K562 (cell line): Measurements from ENCODE around the gene KLK15. TPM values are rescaled to one million over a fixed set of nuclear protein-coding genes. Genes with fewer than 3 reads are reported as not detected.

Experiments
- DNMT1 ChIP-seq: fragments of 450-650 bp; IDR thresholded peaks from 2 replicates; pipeline ENCODE4 v1.6.1; 2016; ENCODE audit warnings: antibody characterized with exemption, mild to moderate bottlenecking
- EWSR1 ChIP-seq: fragments of 450-650 bp; IDR thresholded peaks from 2 replicates; pipeline ENCODE4 v1.6.1; 2018; ENCODE audit warnings: borderline replicate concordance, mild to moderate bottlenecking, low read depth, moderate library complexity; ENCODE audit not compliant: partially characterized antibody
- MCM5 ChIP-seq: fragments of 450-650 bp; IDR thresholded peaks from 2 replicates; pipeline ENCODE4 v1.6.1; 2016; ENCODE audit warnings: low read depth
- MNT ChIP-seq, 2 experiments: fragments of 450-650 bp; conservative IDR thresholded peaks; 2 replicates each; pipeline ENCODE4 v1.6.1; 2017; ENCODE audit warnings: mild to moderate bottlenecking in 2 of 2, moderate library complexity in 2 of 2
- NBN ChIP-seq: fragments of 450-650 bp; IDR thresholded peaks from 2 replicates; pipeline ENCODE4 v1.6.1; 2016; ENCODE audit warnings: low read depth, mild to moderate bottlenecking
- RREB1 ChIP-seq: fragments of 250-450 bp; sonication (Bioruptor Pico); IDR thresholded peaks from 2 replicates; pipeline ENCODE4 v1.4.0; 2020
- SPI1 ChIP-seq: IDR thresholded peaks from 2 replicates; pipeline ENCODE4 v1.6.1; 2011; ENCODE audit warnings: low read depth, low read length, control low read depth, borderline replicate concordance
- TAF7 ChIP-seq: fragments of 450-650 bp; IDR thresholded peaks from 2 replicates; pipeline ENCODE4 v1.6.1; 2016; ENCODE audit warnings: missing genetic modification characterization, missing compliant biosample characterization
- TFAP4 ChIP-seq: sonication (generic); formaldehyde crosslinking; IDR thresholded peaks from 2 replicates; pipeline ENCODE4 v1.8.0; 2022; ENCODE audit warnings: missing genetic modification reagents, mild to moderate bottlenecking, moderate library complexity, borderline replicate concordance
- ZFPM2 ChIP-seq: fragments of 250-450 bp; sonication (Bioruptor Pico); IDR thresholded peaks from 2 replicates; pipeline ENCODE4 v1.5.1; 2022; ENCODE audit warnings: mild to moderate bottlenecking
- ZNF551 ChIP-seq: fragments of 250-450 bp; sonication (Bioruptor Pico); IDR thresholded peaks from 2 replicates; pipeline ENCODE4 v1.5.0; 2021; ENCODE audit warnings: mild to moderate bottlenecking, moderate library complexity
- ZNF830 ChIP-seq: fragments of 250-450 bp; sonication (Bioruptor Pico); IDR thresholded peaks from 2 replicates; pipeline ENCODE4 v1.5.0; 2021; ENCODE audit warnings: mild to moderate bottlenecking
- polyA plus RNA-seq, 8 experiments: library from polyadenylated mRNA; depleted of rRNA in 4 of 8; stranded (reverse) in 5 of 8; unstranded in 3 of 8; fragments of >200 nt; fragmentation: Nextera tagmentation in 2 of 8; fragmentation: Illumina TruSeq in 1 of 8; extraction: Ambion mirVana in 2 of 8; extraction: Trizol in 1 of 8; gene quantifications; 2 replicates each; pipeline versions ENCODE4 v1.2.1 to v1.2.3, GENCODE V29; 2011 to 2014; ENCODE audit warnings: inconsistent platforms in 1 of 8, missing spikeins in 1 of 8
- total RNA-seq, 7 experiments: library from RNA; depleted of rRNA in 6 of 7; stranded (reverse); fragments of >200 nt in 6 of 7; fragmentation: Illumina TruSeq in 2 of 7; extraction: Trizol in 2 of 7; gene quantifications; 2 replicates each; pipeline versions ENCODE4 v1.2.1 to v1.2.3, GENCODE V29; 2011 to 2021; ENCODE audit warnings: low replicate concordance in 1 of 7
- TF ChIP-seq, protein P1 (sequence below): fragments of 450-650 bp; IDR thresholded peaks from 2 replicates; pipeline ENCODE4 v1.6.1; 2016
- TF ChIP-seq, protein P2 (sequence below): fragments of 250-450 bp; sonication (Bioruptor Pico); IDR thresholded peaks from 2 replicates; pipeline ENCODE4 v1.4.0; 2020; ENCODE audit warnings: mild to moderate bottlenecking, moderate library complexity

KLK15 gene
- total and polyA plus RNA-seq, 9 of the 15 experiments (the other 6 are each of a cell fraction or from before 2014, with no cell fraction given): not detected

DNA sequence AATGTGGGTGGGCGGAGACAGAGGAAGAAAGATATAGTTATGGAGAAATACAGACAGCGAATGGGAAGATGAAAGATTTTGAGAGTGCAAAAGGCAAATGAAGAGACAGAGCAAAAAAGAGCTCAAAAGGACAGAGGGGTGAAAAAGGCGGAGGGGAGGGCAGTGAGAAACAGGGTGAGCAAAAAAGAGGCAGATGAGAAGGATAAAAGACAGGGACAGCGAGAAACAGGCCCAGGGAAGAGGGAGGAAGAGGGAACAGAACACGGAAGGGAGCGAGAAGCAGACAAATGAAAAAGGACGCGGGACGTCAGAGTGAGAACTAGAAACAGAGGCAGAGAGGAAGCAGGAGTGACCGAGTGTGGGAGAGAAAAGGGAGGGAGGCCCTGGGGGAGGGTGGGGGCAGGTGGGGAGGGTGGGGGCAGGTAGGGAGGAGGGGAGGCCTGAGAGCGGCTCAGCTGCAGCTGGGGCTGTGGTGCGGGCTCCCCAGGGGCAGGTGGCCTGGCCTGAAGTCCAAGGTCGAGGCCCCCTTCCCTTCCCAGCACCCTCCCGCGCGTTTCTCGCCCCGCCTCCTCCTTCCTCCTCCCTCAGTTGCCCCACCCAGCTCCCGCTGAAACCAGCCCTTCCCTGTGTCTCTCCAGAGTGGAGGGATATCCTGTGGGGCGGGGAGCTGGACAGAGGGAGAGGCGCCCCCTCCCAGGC, 12.7 kb downstream of the KLK15 start (continued):
- TF ChIP-seq EWSR1: no peak
- TF ChIP-seq NBN: peak; percentile 24; the same call in 1 of the 2 replicates
- TF ChIP-seq ZFPM2 (CRISPR knock-in tag): no peak
- peak; percentile 51; the same call in 1 of the 2 replicates for TF ChIP-seq TFAP4
- no peak for TF ChIP-seq MNT (conservative IDR thresholded peaks at IDR 0.05)
- TF ChIP-seq SPI1: peak; percentile 38; the same call in 1 of the 2 replicates
- TF ChIP-seq ZNF551: no peak
- no peak for TF ChIP-seq MCM5
- TF ChIP-seq RREB1 (CRISPR knock-in tag): no peak
- TF ChIP-seq ZNF830: no peak
- TF ChIP-seq, protein P1, sequence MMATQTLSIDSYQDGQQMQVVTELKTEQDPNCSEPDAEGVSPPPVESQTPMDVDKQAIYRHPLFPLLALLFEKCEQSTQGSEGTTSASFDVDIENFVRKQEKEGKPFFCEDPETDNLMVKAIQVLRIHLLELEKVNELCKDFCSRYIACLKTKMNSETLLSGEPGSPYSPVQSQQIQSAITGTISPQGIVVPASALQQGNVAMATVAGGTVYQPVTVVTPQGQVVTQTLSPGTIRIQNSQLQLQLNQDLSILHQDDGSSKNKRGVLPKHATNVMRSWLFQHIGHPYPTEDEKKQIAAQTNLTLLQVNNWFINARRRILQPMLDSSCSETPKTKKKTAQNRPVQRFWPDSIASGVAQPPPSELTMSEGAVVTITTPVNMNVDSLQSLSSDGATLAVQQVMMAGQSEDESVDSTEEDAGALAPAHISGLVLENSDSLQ: peak; percentile 17; the same call in 1 of the 2 replicates
- TF ChIP-seq DNMT1: 0 out of 2 replicates have a peak, but pooled peaks have one; percentile 84
- TF ChIP-seq, protein P2, sequence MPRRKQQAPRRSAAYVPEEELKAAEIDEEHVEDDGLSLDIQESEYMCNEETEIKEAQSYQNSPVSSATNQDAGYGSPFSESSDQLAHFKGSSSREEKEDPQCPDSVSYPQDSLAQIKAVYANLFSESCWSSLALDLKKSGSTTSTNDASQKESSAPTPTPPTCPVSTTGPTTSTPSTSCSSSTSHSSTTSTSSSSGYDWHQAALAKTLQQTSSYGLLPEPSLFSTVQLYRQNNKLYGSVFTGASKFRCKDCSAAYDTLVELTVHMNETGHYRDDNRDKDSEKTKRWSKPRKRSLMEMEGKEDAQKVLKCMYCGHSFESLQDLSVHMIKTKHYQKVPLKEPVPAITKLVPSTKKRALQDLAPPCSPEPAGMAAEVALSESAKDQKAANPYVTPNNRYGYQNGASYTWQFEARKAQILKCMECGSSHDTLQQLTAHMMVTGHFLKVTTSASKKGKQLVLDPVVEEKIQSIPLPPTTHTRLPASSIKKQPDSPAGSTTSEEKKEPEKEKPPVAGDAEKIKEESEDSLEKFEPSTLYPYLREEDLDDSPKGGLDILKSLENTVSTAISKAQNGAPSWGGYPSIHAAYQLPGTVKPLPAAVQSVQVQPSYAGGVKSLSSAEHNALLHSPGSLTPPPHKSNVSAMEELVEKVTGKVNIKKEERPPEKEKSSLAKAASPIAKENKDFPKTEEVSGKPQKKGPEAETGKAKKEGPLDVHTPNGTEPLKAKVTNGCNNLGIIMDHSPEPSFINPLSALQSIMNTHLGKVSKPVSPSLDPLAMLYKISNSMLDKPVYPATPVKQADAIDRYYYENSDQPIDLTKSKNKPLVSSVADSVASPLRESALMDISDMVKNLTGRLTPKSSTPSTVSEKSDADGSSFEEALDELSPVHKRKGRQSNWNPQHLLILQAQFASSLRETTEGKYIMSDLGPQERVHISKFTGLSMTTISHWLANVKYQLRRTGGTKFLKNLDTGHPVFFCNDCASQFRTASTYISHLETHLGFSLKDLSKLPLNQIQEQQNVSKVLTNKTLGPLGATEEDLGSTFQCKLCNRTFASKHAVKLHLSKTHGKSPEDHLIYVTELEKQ (CRISPR knock-in tag): no peak
- TF ChIP-seq TAF7 (tag): no peak
